GM19328 (cell line): ENCODE measurements around the gene CLUH.
"Not testable (repeated sequence)": the region's sequence is repeated elsewhere in the genome, so short reads cannot be mapped to it uniquely, and the experiment has no call there.

Experiments
- ATAC-seq: cut with Tn5 transposase; IDR thresholded peaks from one replicate; pipeline ENCODE4 v1.9.1; 2021; ENCODE audit warnings: mild to moderate bottlenecking, moderate library complexity; ENCODE audit not compliant: unreplicated experiment

CLUH gene

DNA sequence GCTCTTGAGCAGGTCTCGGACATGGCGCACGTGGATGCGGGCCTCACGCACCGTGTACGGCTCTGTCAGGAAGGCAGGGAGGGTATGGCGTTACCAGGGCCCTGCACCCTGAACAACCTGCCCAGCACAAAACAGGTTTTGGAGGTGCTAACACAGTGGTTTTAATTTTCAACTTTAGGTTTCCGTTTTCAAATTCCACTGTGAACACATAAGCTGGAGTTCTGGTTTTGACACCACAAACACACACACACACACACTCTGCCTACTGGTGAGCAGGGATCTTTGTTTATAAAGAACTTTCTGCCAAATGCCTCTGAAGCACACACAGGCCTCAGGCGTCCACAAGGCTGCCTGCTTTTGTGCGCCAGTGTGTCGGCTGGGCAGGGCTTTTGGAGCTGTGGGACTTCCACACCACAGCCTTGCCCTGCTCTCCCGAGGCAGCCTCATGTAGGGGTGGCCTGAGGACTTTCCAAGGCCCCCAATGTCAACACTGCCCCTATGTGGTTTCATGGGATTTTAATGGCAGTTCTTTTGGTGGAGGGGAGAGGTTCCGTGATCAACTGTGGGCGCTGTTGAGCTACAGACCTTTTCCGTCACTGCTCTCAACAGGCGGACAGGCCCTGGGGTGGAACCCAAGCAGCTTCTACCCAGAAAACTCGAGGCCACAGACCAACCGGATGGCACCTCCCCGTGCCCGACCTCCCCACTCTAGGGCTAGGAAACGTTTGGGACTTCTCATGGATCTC, 9.4 kb downstream of the CLUH start:
- ATAC-seq = no peak

DNA sequence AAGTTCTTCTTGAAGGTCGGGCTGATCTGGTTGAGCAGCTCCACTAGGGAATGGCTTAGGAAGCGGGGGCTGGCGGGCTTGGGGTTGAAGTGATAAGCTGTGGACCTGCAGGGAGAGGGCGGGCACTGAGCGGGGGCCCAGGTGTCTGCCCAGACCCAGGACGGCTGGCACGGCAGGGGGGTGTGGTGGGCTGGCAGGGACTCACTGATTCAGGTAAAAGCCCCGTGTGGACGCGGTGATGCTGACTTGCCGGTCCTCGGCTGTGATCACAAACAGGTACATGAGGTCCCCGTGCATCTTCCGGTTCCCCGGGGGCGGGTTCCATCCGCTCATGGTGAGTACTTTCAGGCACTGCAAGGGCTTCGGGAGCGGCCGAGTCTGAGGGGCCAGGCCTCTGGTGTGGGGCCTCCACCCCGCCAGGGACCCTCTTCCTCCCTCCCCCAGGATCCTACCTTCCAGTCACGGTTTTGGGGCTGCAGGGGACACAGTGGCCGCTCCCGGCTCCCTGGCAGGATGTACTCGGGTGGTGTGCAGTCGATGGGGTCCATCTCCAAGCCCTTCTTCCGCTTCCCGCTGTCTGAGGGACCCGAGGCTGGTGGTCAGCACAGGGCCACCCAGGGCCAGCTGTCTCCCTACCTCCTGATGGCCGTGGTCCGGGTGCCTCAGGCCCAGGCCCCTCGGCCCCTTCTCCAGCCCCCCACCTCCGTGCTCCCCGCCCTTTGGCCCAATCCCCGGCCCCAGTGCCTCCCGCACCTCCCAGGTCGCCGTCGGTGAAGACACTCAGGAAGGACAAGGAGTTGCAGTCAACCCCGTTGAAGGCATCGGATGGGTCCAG, 10.2 kb downstream of the CLUH start:
- no peak for ATAC-seq

DNA sequence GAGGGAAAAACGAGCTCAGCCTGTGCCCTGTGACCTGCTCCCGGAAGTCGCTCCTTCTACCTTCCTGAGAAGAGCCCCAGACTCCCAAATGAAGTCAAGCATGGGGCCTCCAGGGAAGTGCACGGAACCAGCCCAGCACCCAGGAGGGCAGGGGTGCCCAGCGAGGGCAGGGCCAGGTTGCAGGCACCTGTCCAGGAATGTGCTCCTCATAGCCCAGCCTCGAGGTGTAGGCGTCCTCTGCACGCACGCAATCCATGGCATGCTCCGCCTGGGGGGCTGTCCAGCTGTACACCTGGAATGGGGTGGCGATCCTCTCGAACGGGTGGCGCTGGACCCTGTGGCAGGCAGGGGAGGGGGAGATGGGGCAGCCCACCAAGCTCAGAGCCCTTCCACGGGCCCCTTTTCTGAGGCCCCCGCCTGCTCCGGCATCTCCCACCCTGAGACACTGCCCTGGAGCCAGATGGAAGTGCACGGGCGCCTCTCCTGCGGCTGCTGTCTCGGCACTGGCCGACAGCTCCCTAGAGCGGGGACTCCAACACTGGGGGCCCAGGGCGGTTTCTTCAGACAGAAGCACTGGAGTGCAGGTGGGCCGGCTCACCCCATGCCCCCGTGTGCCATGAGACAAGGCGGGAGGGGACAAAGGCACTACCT, 10.9 kb downstream of the CLUH start:
- ATAC-seq = no peak

DNA sequence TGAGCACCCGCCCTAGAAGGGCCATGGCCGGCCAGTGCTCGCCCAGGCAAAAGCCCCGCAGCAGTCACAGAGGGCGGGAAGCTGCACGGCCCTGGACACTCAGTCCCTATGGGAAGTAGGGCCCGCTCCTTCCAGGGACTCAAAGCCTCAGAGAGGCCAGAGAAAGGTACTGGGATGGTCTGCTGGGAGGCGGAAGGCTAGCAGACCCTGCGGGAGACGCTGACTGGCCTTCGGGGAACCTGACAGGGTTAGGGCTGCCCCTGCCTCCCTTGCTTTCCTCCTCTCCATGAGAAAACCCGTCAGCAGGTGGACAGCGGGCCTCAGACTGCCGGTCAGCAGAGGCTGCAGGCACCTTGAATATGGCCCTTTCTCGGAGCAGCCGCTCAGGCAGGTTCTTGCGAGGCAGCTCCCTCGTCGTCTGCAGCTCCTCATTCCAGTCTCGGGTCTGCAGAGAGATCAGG, 11.5 kb downstream of the CLUH start:
- no peak for ATAC-seq

DNA sequence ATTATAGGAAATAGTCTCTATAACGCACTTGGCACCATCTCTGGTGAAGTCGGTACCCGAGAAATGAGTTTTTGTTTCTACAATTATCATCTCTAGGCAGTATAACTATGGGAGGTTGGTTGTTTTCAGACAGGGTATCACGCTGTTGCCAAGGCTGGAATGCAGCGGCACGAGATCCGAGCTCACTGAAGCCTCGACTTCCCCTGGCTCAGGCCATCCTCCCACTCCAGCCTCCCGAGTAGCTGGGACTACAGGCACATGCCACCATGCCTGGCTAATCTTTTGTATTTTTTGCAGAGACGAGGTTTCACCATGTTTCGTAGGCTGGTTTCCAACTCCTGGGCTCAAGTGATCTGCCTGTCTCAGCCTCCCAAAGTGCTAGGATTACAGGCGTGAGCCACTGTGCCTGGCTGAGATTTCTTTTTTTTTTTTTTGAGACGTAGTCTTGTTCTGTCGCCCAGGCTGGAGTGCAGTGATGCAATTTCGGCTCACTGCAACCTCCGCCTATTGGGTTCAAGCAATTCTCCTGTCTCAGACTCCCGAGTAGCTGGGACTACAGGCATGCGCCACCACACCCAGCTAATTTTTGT, 12.3 kb downstream of the CLUH start:
- ATAC-seq = not testable (repeated sequence)

DNA sequence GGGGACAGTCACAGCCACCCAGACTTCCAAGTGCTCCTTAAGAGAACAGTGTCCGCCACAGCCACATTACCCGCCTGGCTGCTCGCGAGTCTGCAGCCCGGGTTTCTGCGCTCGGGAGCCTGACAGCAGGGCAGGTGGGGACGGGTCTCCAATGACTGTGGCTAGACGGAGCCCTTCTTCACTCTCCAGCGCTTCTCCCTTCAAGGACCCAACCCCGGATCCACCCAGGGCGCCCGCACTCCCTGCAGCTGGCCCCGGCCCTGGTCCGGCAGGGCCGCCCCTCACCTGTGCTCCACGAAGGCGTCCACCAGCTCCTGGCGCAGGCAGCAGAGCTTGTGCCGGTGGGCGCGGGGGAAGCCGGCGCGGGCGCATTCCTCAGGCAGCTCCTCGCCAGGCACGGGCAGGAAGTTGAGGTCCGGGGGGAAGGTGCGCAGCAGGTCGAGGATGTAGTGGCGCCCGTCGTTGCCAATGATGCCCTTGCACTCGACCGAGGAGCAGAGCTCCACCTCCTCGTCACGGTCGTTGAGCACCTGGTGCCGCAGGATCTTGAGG, 13.9 kb downstream of the CLUH start:
- no peak for ATAC-seq

DNA sequence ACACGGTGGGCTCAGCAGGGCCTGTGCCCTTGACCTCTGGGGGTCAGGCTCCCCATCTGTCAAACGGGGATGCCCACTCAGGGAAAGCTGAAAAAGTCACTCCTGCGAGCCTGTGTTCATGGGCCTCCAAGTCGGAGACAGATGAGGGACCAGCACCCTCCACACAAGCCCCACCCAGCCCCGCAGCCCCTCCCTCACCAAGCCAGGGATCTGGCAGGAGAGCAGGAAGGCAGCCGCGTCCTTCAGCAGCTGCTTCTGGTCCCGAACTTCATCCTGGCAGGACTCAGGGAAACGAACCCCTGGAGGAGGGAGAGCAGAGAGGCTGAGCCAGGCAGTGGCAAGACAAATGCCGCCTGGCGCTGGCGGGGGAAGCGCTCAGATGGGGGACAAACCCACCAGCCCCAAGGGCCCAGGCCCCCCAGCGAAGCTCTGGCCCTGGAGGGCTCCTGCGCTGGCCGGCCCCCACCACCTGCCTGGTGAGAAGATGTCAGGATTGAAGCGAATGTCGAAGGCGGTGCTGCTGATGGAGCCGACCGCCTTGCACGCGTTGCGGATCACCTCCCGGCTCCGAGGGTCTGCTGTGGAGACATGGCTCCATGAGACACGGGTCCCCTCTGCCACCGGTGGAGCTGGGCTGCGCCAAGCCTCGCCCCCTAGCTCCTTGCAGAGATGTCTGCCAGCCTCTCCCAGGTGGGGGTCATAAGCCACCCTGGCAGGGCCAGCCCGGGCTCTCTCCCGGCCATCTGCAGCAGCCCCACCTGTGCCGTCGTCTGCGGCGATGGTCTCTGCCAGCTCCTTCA, 15.4 kb downstream of the CLUH start:
- ATAC-seq = no peak

DNA sequence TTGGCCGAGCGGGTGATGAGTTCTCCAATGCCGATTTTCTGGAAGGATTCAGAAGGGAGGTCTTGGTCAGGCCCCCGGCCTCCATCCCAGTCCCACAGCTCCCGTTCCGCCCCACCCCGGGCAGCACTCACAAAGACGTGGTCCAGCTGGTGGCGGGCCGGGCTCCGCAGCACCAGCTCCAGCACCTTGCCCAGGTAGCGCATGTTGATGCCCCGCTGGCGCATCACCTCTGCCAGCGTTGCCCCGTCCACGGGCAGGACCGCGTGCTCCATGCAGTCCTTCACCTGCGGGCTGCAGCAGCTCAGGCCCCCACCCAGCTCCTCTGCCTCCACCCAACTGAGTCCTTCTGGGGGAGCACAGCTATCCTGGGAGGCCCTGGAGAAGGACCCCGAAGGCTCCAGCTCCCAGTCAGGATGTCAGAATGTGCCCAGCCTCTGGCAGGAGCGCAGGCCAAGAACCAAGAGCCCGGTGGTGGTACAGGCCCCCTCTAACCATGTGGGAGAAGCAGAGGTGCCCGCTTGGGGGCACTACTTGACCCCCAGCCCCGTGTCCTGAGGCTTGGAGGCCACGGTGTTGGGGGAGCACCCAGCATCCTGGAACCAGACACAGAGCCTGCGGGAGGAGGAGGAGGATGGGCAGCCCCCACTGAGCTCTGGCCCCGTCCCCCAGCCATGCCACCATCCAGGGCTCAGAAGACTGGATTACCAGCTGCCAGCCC, 16.2 kb downstream of the CLUH start:
- ATAC-seq = no peak

DNA sequence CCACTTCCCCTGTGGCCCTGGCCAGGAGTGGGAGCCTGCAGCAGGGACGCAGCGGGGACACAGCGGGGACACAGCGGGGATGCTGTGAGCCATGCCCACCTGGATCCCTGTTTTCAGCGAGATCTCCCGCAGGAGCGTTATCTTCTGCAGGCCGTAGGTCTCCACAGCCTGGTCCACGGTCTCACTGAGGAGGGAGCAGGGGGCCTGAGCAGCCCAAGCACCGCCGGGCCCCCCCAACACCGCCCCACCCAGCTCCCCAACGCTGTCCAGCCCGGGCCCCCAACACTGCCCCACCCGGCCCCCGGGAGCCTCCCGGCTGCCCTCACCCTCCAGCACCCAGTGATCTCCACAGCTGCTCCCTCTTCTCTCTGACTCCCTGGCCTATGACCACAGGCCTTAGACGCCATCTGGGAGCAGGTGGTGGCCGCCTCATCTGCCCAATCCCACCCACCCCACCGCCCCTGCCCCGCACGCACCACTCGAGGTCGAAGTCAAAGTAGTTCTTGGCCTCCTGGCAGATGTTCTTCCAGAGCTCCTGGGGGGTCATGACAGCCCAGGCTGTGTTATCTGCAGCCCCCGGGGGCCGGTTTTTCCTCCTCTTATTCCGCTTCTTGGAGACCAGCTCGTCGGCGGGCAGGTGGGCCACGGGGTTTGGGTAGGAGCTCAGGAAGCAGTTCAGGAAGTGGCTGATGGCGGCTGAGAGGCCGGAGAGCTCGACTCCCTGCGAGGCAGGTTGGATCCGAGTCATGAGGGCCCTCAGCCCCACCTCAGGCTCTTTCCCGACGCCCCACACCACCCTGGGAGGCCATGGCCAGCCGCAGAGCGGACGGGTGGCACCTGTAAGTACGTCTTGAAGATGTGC, 17.0 kb downstream of the CLUH start:
- no peak for ATAC-seq

DNA sequence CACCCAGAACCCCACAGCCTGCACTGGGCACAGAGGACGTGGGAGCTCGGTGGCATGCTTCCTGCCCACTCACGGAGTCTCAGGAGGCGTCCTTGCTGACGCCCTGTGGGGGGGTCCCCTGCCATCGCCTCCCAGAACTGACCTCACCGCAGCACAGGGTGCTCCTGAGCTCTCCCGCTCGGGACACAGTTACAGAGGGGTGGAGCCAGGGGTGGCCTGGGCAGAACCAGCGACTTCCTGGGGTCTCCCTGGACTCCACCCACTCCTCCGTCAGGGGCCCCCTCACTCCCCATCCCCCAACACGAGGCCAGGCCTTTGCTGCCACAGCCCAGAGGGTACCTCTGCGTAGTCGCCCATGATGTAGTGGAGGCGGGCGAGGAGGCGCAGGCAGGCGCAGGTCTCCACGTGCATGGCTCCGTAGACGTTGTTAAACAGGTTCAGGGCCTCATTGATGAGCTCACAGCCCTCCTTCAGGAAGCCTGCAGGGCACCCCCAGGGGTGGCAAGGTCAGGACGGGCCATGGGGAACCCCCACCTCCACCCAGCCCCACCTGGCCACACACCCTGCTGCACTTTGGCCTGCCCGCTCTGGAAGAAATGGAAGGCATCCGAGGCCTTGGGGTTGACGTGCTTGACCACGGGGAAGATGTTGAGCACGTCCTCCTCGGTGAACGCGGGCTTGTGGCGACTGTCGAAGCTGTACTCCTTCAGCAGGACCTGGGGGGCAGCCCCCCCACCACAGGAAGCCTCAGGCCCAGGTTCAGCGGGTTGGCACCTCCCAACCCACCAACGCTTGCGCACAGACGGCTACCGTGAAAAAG, 17.8 kb downstream of the CLUH start:
- ATAC-seq = no peak

DNA sequence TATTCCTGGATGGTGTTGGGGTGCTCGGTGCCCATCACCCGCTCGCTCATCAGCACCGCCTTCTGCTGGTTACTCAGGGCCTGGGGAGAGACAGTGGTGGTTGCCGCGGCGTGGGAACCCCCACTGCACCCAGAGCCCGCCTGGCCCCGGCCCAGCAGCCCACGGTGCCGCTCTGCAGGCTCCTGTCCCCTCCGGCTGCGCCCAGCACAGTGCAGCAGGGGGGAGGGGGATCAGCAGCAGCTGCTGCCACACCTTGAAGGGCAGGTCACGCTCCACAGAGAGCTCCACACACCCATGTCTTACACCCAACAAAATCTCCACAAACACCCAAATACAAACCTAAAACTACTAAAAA, 18.8 kb downstream of the CLUH start:
- no peak for ATAC-seq

DNA sequence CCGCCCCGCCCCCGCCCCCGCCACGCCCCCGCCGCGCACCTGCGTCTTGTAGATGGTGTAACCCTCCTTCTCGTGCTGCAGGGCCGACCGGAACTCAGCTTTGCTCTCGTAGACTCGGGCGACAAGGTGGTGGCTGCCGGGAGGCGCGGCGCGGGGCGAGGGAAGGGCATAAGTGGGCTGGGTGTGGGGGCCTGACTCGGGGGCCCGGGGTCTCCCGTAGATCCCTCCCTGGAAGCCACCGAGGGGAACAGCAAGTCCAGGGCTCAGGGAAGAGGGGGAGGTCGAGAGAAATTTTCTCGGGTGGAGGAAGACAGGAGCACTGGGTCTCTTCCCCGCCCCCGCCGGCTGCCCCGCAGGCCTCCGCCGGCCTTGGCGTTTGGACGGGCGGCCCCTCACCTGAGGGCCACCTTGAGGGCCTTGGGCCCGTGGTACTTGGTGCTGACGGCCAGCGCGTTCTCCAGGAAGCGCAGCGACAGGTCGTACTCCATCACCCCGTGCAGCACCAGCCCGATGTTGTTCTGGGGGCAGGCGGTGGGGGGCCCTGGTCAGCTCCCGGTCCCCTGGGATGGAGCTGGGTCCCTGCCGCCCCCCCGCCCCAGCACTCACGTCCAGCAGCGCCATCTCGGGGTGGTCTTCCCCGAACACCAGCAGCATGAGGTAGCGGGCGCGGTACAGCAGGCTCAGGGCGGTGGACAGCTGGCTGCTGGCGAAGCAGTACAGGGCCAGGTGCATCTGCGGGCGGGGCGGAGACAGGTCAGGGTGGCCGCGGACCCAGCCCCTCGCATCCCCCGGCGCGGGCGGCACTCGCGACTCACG, 19.4 kb downstream of the CLUH start:
- ATAC-seq = no peak

DNA sequence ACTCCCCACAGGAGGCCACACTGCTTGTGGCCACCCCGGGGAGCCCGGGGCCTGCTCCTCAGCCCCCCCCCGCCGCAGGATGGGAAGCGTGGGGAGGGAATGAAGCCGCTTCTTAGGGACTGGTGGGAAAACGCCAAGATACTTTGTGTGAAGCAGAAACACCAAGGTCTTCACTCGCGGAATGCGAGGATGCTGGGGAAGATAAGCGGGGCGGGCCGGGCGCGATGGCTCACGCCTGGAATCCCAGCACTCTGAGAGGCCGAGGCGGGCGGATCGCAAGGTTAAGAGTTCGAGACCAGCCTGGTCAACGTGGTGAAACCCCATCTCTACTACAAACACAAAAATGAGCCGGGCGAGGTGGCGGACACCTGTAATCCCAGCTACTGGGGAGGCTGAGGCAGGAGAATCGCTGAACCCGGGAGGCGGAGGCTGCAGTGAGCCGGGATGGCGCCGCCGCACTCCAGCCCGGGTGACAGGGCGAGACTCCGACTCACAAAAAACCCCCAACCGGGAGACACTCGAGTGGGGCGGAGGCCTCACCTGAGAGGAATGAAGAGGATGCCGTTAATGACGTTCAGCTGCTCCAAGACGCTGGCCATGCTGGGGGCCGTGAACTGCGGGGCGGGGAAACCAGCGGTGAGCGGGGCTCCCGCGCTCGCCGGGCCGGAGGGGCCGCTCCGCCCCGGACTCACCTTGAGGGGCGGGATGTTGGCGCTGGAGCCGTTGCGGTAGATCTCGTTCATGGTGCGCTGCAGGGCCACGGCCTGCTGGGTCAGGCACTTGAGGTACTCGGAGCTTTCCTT, 20.3 kb downstream of the CLUH start:
- ATAC-seq = no peak

DNA sequence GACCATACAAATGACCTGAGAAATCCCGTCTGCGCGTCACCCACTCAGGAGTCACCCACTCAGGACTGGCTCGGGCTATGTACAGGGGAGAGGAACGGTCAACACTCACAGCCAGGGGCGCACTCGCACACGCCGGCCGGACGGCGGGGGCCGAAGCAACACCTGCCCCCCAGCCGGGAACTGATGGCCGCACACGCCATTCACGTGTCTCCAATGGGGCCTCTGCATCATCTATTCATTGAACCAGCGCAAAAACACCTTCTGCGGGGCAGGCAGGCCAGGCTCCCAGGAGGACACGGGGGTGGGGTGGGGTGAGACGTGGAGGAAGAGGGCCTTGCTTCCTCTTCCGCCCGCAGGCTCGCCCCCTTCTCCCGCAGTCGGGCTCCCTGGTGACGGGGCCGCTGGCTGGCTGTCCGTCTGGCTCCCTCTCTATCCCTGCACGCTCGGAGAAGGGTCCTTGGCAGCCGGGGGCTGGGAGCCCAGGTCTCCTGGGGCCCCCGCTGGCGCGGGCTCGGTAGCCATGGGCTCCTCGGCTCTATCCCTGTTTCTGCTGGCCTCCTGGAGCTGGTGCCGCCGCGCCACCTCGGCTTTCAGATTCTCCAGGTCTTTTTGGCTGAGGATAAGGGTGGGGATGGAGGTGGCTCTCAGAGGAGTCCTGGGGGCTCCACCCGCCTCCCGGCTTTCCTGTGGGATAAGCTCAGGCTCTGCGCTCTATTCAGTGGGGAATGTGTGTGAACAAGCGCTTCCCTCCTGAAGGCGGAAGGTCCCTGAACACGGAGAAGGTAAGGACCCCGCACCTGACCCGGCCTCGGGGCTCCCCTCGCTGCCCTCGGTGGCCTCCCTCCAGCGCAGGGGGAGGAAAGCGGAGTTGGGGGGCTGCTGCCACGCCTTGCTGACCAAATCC, 21.1 kb downstream of the CLUH start:
- no peak for ATAC-seq
